Measurements from ENCODE around the gene GLRX3.
"Not testable (repeated sequence)": the region's sequence is repeated elsewhere in the genome, so short reads cannot be mapped to it uniquely, and the experiment has no call there.

Gene GLRX3

GRCh38 chr10:130190055-130190736, 54.0 kb downstream of the GLRX3 start:
- peak; percentile 57 for DNase-seq

- DNase-seq = no peak
Measured at GRCh38 chr10:130190737-130191115, 54.5 kb downstream of the GLRX3 start.

GRCh38 chr10:130191380-130191779, 55.2 kb downstream of the GLRX3 start:
- DNase-seq = no peak

- DNase-seq = no peak
Measured at GRCh38 chr10:130192276-130192848, 56.2 kb downstream of the GLRX3 start.

- no peak for DNase-seq
Measured at GRCh38 chr10:130193033-130193432, 56.8 kb downstream of the GLRX3 start.

- DNase-seq = no peak
Measured at GRCh38 chr10:130193493-130194193, 57.5 kb downstream of the GLRX3 start.

- DNase-seq = no peak
Measured at GRCh38 chr10:130194194-130194990, 58.2 kb downstream of the GLRX3 start.

GRCh38 chr10:130194991-130195645, 58.9 kb downstream of the GLRX3 start:
- DNase-seq = no peak

- DNase-seq = no peak
Measured at GRCh38 chr10:130195746-130196294, 59.6 kb downstream of the GLRX3 start.

- no peak for DNase-seq
Measured at GRCh38 chr10:130196511-130197487, 60.6 kb downstream of the GLRX3 start.

- no peak for DNase-seq
Measured at GRCh38 chr10:130198651-130199050, 62.5 kb downstream of the GLRX3 start.

- DNase-seq = no peak
Measured at GRCh38 chr10:130200179-130201042, 64.2 kb downstream of the GLRX3 start.

GRCh38 chr10:130201043-130201380, 64.8 kb downstream of the GLRX3 start:
- DNase-seq = no peak

GRCh38 chr10:130202150-130202549, 66.0 kb downstream of the GLRX3 start:
- DNase-seq = not testable (repeated sequence)

- no peak for DNase-seq
Measured at GRCh38 chr10:130202984-130203621, 66.9 kb downstream of the GLRX3 start.

GRCh38 chr10:130203626-130204025, 67.4 kb downstream of the GLRX3 start:
- DNase-seq = no peak

- DNase-seq = no peak
Measured at GRCh38 chr10:130206216-130206737, 70.1 kb downstream of the GLRX3 start.

- no peak for DNase-seq
Measured at GRCh38 chr10:130207205-130207604, 71.0 kb downstream of the GLRX3 start.

GRCh38 chr10:130208807-130209206, 72.6 kb downstream of the GLRX3 start:
- DNase-seq = no peak

- DNase-seq = no peak
Measured at GRCh38 chr10:130212746-130213145, 76.6 kb downstream of the GLRX3 start.
